OCI-LY3 (cell line): ENCODE measurements around the gene GNAT3.

Source experiments
- H2AFZ ChIP-seq: fragments of 200-600, 300-600 bp; shearing (Covaris generic); 2 replicates; pipeline ENCODE4 v1.6.0; 2014; ENCODE audit warnings: antibody characterized with exemption, low read depth, low read length
- H3K27ac ChIP-seq: fragments of 200-600, 300-600 bp; sonication (generic); 2 replicates; pipeline ENCODE4 v1.5.1; 2014; ENCODE audit warnings: mild to moderate bottlenecking, low read length, moderate library complexity, mixed read lengths
- H3K27me3 ChIP-seq: fragments of 200-600, 300-600 bp; sonication (generic); 2 replicates; pipeline ENCODE4 v1.6.1; 2014; ENCODE audit warnings: low read depth, low read length, mixed read lengths
- H3K36me3 ChIP-seq: fragments of 200-600, 300-600 bp; sonication (generic); replicated peaks from 2 replicates; pipeline ENCODE3; 2014; ENCODE audit warnings: low read depth, low read length, mixed read lengths
- H3K4me1 ChIP-seq: fragments of 300-600, 200-600 bp; sonication (generic); 2 replicates; pipeline ENCODE4 v1.6.1; 2014; ENCODE audit warnings: low read length, mixed read lengths
- H3K4me2 ChIP-seq: fragments of 200-600, 300-600 bp; sonication (generic); 2 replicates; pipeline ENCODE4 v1.6.1; 2014; ENCODE audit warnings: low read length, mixed read lengths
- H3K4me3 ChIP-seq: fragments of 300-600, 200-600 bp; sonication (generic); 2 replicates; pipeline ENCODE4 v1.5.1; 2014; ENCODE audit warnings: antibody characterized with exemption, mild to moderate bottlenecking, low read length, moderate library complexity
- H3K79me2 ChIP-seq: fragments of 300-600, 200-600 bp; shearing (Covaris generic); 2 replicates; pipeline ENCODE4 v1.6.1; 2014; ENCODE audit warnings: mild to moderate bottlenecking, low read length, mixed read lengths
- H3K9ac ChIP-seq: fragments of 300-600, 200-600 bp; shearing (Covaris generic); 2 replicates; pipeline ENCODE4 v1.6.0; 2014; ENCODE audit warnings: mild to moderate bottlenecking, low read length, moderate library complexity
- H3K9me3 ChIP-seq: fragments of 200-600, 300-600 bp; shearing (Covaris generic); 2 replicates; pipeline ENCODE4 v1.6.1; 2014; ENCODE audit warnings: low read length, mixed read lengths; ENCODE audit not compliant: insufficient read depth
- H4K20me1 ChIP-seq: fragments of 200-600, 300-600 bp; sonication (generic); 2 replicates; pipeline ENCODE4 v1.6.1; 2016; ENCODE audit warnings: low read length, mixed read lengths; ENCODE audit not compliant: insufficient read depth
- CTCF ChIP-seq: fragments of 200-600, 300-600 bp; sonication (generic); IDR thresholded peaks from 2 replicates; pipeline ENCODE4 v1.5.1; 2014; ENCODE audit warnings: antibody characterized with exemption, low read length, low read depth
- EZH2phosphoT487 ChIP-seq: fragments of 200-600 bp; shearing (Covaris generic); IDR thresholded peaks from 2 replicates; pipeline ENCODE4 v1.6.1; 2018; ENCODE audit warnings: antibody characterized with exemption, mixed run types, low read depth

The GNAT3 gene

GRCh38 chr7:80511964-80512363 is at the start of gene GNAT3:
TSS of gene GNAT3 (minus strand) at chr7:80512064. CDS start at chr7:80511926, 138 bp downstream.
- H3K9me3 ChIP-seq, result no peaks in the 10 kb centered on the region
- no peak within 1 kb of the TSS for H3K4me3 ChIP-seq
- H3K4me1 ChIP-seq, result peaks cover 3% of the 10 kb centered on the region
- H3K79me2 ChIP-seq, result no peaks in the 10 kb centered on the region
- no peaks in the 10 kb centered on the region for H4K20me1 ChIP-seq
- TF ChIP-seq EZH2phosphoT487 (no peak), CTCF (no peak)
- no peak within 1 kb of the TSS for H3K27ac ChIP-seq
- no peak within 1 kb of the TSS for H3K9ac ChIP-seq
- H2AFZ ChIP-seq, result no peak within 1 kb of the TSS
- H3K27me3 ChIP-seq, result peaks cover 9% of the 10 kb centered on the region; the same call in 1 of the 2 replicates
- H3K36me3 ChIP-seq, result no peaks in the 10 kb centered on the region
- no peak within 1 kb of the TSS for H3K4me2 ChIP-seq

GRCh38 chr7:80558116-80558515 is 46.3 kb upstream of the GNAT3 start:
- Histone ChIP-seq H3K9me3 (peaks cover 9% of the 10 kb centered on the region; the same call in 1 of the 2 replicates), H3K4me1 (no peaks in the 10 kb centered on the region), H3K27ac (no peak overlapping the region), H3K4me2 (no peak overlapping the region), H2AFZ (no peak overlapping the region), H3K27me3 (no peaks in the 10 kb centered on the region), H3K4me3 (no peak overlapping the region), H3K36me3 (no peaks in the 10 kb centered on the region), H3K79me2 (no peaks in the 10 kb centered on the region), H4K20me1 (no peaks in the 10 kb centered on the region), H3K9ac (no peak overlapping the region)
- TF ChIP-seq CTCF, result no peak
- no peak for TF ChIP-seq EZH2phosphoT487

- Histone ChIP-seq H3K27ac (no peak overlapping the region), H2AFZ (no peak overlapping the region), H4K20me1 (no peaks in the 10 kb centered on the region), H3K4me3 (no peak overlapping the region), H3K9ac (no peak overlapping the region), H3K79me2 (no peaks in the 10 kb centered on the region), H3K9me3 (no peaks in the 10 kb centered on the region), H3K4me2 (no peak overlapping the region), H3K36me3 (no peaks in the 10 kb centered on the region), H3K27me3 (no peaks in the 10 kb centered on the region), H3K4me1 (no peaks in the 10 kb centered on the region)
- no peak for TF ChIP-seq EZH2phosphoT487
- no peak for TF ChIP-seq CTCF
These were observed 40.3 kb upstream of the GNAT3 start for GRCh38 chr7:80552031-80552694.

- H4K20me1 ChIP-seq, result no peaks in the 10 kb centered on the region
- no peak overlapping the region for H3K27ac ChIP-seq
These were observed 38.1 kb upstream of the GNAT3 start for GRCh38 chr7:80550005-80550404.

More at GRCh38 chr7:80550005-80550404, 38.1 kb upstream of the GNAT3 start:
- no peaks in the 10 kb centered on the region for H3K36me3 ChIP-seq
- H3K9ac ChIP-seq, result no peak overlapping the region
- TF ChIP-seq CTCF (no peak), EZH2phosphoT487 (no peak)
- H3K79me2 ChIP-seq, result no peaks in the 10 kb centered on the region
- no peaks in the 10 kb centered on the region for H3K4me1 ChIP-seq
- no peaks in the 10 kb centered on the region for H3K27me3 ChIP-seq
- no peak overlapping the region for H2AFZ ChIP-seq
- no peak overlapping the region for H3K4me3 ChIP-seq
- H3K4me2 ChIP-seq, result no peak overlapping the region
- no peaks in the 10 kb centered on the region for H3K9me3 ChIP-seq
